Lung microvascular endothelial cell (primary cell): ENCODE measurements around the gene MYO19. TPM values are rescaled to one million over a fixed set of nuclear protein-coding genes. Genes with fewer than 3 reads are reported as not detected.
A peak's percentile ranks its signal among the peaks of the same experiment; 100 is the strongest.
"Not testable (repeated sequence)": the region's sequence is repeated elsewhere in the genome, so short reads cannot be mapped to it uniquely, and the experiment has no call there.

Experiments used
- DNase-seq, 2 donors: peaks; one replicate each; pipeline versions ENCODE4 v3.0.0 to v3.0.0-alpha.2; 2010; ENCODE audit warnings: low read depth in 2 of 2
- total RNA-seq: library from RNA; depleted of rRNA; stranded (reverse); fragments of >200 nt; gene quantifications from 2 replicates; pipeline ENCODE4 v1.2.1, GENCODE V29; 2014

MYO19 gene
- total RNA-seq, 1 donor from 2014 or later, result 33.3 TPM

DNA sequence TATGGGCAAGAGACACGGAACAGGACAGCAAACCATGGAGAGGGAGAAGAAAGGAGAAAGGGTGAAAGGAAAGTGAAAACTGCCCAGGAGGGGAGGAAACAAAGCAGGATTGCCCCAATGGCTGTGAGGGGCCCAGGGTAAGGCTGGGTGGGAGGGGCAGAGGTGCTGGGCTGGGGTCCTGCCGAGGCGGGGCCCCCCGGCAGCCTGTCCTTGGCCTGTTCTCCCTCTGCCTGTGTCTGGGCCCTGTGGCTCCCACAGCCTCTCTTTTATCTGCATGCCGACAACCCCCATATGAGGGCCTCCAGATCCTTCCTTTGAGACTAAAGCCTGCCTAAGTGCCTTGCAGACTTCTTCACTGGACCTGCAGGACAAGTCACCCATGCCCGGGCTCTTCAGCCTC, 32.7 kb downstream of the MYO19 start:
- no peak for DNase-seq

DNA sequence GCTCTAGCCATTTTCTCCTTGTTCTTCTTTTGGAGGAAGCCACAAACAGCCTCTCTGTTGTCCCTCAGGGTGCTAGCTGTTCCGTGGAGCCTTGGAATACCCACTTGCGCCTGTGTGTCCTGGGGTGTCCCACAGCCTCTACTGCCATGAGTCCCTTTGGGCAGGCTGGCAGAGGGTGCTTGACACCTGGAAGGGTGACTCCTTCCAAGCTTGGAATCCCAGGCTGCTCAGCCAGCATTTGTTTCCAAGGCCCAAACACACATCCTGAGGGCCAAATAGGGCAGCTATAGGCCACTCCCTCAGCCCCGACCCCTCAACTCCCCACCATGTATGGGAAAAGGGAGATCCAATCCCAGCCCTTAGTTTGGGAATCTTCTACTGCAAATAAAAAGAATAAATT, 33.3 kb downstream of the MYO19 start:
- no peak for DNase-seq

DNA sequence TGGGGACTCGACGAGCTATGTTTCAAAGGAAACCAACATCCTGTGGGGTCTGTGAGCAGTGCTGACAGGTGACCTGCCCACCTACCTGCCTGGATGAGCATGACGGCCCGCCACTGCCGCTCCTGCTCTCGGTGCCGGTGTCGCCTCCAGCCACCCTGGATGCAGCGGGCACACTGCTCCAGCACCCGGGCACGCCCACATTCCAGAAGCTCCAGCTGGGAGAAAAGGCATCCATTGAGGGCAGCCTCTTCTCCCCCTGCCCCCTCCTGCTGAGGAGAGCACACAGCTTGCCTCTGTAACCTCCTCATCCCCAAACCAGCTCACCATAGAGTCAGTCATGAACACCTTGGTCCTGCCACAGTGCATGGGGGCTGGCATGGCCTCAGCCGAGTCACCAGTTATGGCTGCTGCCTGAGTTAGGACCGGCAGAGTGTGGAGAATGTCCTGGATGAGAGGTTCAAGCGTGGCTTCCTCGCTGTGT, 33.9 kb downstream of the MYO19 start:
- DNase-seq, result no peak

DNA sequence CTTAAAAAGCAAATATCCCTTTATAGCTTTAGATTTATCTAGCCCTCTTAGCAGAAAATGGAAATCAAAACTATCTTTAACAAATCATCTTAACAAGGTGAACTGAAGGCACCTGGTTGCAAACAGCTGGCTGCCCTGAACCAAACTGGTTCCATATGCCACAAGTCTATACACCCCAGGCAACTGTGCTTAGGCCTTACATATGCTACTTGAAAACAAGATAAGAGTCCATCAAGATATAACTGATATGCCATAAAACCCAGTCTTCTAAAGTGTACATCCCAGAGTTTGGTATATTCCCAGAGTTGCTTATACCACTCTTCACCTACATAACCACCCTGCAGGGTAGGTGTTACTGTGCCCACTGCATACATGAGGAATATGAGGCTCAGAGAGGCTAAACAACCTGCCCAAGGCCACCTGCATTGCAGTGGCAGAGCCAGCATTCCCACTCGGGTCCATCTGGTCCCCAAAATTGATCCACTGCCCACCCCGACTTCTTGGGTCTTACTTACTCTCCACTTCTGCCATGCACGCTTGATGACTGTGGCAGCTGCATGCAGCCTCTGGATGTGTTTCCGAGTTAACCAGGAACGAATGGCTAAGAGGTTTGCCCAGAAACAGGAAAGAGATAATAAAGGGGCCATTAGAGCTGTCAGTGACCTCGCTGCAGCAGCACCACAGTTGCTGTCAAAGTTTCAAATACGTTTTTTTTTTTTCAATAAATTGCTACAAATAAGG, 35.9 kb downstream of the MYO19 start:
- DNase-seq, result no peak

DNA sequence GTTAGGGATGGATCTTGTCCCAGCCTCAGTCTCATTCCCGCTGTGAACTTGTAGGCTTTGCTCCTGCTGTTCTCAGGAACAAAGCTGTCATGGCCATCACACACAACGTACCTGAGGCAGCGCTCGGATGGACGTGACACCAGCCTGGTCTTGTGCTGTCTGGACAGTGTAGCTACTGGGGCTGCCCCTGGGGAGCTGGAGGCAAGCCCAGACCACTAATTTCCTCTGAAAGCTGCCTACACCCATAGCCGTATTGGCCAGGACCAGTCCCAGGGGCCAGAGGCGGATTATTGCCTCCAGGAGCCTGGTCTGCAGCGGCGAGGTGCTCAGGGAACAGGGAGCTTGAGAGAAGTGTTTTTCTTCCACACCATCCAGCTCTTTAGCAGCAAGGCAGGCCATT, 36.5 kb downstream of the MYO19 start:
- no peak for DNase-seq

DNA sequence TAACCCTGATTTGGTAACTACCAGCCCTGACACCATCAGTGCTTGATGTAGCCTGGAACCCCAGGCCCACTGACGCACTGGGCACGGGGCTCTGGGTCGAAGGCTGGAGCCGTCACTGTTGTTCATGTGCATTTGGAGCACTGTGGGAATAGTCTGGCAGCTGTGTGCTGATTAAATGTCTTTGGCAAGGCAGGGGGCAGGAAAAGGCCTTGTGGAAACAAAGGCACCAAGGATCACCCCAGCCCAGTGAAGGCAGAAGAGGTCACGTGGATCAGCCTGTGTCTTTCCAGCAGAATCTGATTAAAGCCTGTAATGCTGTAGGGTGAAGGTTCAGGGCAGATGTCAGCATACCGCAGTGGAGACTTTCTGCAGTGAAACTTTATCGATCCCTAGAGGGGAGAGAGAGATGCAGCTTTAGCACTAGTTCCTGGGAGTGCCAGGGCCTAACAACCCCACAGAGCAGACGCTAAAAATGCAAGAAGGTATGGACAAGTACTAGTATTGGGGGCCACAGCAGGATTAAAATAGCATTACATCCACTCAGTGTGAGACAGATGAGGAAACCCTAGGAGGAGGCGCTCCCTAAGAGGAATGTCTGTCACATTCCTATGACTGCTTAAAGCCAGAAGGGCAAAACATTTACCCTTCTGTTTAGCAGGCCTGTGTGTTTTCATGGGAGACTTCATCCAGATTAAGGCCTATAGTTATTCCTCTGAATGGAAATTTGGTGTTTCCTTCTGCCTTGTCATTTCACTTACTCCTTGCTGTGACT, 38.5 kb downstream of the MYO19 start:
- DNase-seq, result no peak

DNA sequence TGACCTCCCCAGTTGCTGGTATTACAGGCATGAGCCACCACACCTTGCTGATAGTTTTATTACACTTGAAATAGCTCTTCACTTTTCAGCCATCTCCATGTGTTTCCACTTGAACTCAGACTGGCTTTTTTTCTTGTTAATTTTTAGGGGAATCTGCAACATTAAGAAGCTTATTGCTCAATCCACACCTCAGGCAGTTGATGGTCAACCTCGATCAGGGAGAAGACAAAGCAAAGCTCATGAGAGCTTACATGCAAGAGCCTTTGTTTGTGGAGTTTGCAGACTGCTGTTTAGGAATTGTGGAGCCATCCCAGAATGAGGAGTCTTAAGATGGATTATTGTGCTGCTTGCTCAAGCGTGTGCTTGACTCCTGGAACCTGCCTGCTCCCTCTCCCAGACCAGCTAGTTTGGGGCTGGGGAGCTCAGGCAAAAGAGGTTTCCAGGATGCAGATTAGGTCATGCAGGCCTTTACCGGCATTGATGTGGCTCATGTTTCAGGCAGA, 39.5 kb downstream of the MYO19 start:
- no peak for DNase-seq

DNA sequence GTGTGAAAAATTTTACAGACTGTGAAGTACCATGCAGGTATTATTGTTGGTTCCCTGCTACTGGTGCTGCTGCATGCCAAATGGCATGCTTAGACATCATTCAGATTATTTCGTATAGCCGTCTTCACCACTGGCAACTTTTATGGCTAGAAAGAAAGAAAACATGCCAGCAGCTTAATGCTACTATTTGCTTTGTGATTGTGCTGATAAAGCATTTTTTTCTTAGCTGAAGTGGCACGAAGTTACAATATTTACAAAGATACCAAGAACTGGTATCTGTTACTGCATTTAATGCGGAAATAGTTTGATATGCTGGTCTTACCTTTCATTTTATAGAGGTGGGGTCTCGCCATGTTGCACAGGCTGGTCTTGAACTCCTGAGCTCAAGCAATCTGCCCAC, 40.0 kb downstream of the MYO19 start:
- DNase-seq, result no peak

DNA sequence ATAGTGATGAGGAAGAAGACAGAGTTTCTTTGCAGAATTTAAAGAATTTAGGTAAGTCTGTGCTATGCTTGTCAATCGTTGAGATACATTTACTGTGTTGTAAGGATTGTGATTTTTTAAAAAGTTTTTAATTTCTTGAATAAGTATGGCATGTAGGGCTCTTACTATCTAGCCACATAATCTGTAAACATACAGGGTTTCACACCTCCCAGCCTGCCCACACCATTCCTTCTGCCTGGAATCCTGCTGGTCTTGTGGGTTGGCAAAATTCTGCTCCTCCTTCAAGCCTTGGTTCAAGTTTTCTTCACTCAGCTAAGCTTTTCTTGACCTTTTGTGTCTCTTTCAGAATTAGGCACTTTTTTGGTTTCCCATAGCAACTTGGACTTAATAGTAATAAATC, 40.7 kb downstream of the MYO19 start:
- DNase-seq, result no peak

DNA sequence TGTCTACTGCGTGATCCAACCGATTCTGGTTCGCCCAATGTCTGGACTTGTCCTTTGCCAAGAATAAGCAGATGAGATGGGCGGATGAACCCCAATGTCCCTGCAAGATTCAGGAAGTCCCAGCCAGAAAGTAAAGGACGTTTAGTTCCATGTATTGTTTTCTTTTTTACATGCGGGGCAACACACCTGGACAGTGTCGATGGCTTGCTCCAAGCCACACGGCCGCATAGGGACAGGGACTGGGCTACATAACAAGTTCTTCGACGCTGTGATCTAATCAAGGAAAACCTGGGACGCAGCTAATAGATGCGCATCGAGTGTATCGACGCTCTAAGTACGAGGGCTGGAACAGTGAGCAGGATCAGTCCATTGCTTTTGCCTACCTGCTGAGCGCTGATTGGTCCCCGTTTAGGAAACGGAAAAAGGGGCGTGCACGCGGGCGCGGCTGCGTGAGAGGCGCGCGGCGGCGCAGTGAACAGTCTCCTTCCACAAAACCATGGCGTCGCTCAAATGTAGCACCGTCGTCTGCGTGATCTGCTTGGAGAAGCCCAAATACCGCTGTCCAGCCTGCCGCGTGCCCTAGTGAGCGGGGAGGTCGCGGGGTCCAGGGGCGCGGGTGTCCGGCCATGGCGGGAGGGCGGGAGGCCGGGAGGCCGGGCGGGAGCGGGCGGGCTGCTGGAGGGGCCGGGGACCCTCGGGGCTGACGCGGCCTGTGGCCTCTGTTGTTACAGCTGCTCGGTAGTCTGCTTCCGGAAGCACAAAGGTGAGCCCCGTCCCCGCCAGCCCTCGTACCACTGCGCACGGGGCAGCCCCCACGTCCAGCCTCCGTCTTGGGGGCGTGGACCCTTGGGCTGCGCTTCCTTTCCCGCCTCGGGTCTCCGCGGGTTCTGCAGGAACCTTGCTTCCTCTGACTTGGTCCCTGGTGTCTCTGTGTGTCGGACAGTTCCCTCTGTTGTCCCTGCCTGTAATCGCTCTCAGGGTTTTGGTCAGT, 48.2 kb downstream of the MYO19 start, which contains the start of gene ZNHIT3:
Gene ZNHIT3, plus strand, starts transcription at position 478 of the 991 bp plus-strand sequence. Its CDS starts 19 bp downstream, at position 497.
- DNase-seq, result peak; percentile 96

DNA sequence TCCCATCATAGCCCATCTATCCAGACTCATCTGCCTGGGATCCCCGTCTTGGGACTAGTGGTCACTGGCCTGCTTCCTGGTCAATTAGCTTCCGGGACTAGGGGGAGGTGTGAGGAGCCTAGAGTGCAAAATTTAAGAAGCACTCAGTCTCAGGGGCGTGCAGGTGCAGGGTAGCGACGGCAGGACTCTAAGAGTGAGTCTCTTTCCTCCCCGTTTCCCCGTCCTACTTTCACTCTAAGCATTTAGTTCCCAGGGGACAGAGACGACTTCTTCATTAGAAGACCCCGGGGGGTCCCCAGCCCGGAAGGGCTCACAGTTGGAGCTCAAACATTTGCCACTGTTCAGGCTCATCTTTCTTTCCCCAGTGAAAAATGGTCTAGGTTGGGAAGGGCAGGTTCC, 48.9 kb downstream of the MYO19 start:
- DNase-seq, result no peak

DNA sequence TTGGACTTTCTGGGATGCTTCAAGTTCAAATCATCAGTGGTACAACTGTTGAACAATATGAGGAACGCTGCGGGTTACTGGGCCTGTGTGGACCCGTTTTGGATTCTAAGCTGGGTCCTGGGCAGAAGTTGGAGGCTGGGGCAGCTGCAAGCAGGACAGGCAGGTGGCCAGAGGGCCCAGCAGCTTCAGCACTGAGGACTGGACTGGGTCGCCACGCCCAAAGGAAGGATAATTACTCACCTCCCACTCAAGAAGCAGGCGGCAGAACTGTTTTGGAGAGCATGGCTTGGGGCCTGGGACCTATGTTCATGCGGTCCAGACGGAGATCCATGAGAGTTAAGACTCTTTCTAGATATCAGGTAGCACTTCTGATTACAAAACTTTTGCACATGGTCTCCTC, 49.6 kb downstream of the MYO19 start:
- no peak for DNase-seq

DNA sequence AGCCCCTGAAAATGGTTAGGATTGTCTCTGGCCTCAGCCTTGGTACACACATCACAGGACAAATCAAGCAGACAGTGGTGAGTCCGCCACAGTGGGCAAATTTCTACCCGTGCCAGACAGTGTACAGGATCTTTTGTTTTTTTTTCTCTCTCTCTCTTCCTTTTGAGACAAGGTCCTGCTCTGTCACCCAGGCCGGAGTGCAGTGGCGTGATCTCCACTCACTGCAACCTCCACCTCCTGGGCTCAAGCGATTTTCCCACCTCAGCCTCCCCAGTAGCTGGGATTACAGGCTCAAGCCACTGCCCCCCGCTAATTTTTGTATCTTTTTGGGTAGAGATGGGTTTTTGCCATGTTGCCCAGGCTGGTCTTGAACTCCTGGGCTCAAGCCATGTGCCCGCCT, 50.6 kb downstream of the MYO19 start:
- DNase-seq, result not testable (repeated sequence)

DNA sequence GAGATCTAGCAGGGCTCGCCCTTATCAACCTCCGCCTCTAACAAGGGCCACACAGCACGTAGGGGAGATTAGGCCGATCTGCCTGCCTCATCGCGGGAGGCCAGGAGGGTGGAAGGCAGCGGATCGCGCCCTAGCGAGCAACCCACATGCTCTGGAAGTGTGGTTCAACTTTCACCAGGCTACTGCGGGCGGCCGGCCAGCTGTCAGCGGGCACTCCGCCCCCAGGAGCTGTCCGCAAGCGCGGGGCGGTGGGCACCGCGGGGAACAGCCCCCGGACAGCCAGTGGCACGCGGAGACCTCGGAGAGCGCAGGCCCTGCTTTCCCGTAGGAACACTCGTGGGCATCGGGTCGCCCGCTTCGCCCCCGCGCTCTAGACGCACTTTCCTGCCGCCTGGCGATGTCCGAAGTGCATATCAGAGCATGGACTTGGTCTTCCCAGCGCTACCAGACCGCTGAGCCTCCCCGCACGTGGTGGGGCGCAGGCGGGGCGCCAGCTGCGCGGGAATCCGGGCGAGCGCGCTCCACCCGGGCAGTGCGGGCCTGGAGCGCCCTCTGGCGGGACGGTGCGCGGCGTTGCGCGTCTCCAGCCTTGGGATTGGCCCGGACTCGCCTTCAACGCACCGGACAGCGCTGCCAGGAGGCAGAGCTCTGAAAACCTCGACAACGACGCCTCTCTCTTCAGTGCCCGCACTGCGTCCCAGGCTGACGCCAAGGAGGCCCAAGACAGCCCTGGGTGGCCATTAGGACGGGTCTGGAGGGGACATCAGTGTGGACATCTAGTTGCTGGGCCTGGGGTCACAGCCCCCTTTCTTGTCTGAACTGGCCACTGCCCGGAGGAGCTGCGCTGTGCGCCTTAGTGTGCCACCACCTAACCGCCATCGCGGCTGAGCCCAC, 51.8 kb downstream of the MYO19 start:
- DNase-seq, result peak; percentile 82 to 88

DNA sequence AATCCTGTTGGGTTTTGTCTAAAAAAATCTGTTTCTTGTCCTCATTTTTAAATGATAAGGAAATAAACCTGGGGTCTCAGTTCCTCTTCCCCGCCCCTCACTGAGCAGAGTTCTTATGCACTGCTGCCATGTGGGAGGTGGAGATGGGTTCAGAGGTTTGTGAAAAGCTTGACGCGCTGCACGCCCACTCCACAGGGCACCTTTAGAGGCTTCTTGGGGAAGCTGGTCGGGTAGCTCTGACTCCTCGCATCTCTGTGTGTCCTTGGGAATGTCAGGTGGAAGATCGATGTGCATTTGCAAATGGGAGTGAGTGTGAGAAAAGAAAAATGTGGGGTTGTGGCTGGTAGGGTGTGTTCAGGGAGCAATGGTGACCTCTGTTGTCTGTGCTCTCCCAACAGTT, 52.8 kb downstream of the MYO19 start:
- DNase-seq, result no peak

DNA sequence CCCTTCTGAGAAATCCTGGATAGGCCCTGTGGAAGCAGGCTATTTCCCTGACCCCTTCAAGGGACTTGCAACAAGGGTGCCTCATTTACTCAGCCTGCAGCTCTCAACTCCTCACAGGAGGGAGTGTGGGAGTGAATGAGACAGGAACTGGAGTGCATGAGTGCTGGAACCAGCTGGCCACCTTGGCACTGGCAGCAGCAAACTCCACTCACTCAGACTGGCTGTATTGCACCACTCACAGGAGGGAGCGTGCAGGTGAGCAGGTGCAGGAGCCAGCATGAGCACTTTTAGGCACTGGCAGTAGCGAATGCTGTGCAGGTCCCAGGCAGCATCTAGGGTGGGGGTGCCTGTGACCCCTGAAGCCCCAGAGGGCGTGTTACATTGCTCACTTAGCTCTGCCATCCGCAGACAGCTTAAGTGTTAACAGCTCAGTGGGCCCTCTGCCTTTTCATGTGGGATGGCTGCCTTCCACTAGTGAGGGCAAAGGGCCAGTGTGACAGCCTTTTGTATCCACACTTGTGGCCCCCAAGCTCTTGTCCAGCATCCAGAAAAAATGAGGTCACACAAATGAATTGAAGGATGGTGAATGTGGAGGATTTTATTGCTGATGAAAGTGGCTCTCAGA, 59.2 kb downstream of the MYO19 start:
- DNase-seq, result no peak

DNA sequence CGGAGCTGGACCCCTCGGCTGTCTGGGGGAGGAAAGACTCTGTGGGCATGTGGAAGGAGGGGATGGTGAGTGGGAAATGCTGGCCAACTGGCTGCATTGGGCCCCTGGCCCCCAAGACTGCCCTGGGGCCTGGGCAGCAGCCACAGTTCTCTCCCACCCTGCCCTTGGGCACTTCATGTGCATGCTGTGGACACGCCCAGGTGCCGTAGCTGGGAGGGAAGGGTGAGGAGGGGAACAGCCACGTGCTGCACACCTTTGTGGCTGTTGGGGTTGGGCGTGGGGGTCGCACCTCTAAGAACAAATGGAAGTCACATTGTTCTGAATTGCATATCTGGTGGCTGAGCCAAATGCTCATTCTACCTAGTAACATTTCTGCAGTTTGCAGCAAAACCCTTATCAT, 60.1 kb downstream of the MYO19 start:
- no peak for DNase-seq

DNA sequence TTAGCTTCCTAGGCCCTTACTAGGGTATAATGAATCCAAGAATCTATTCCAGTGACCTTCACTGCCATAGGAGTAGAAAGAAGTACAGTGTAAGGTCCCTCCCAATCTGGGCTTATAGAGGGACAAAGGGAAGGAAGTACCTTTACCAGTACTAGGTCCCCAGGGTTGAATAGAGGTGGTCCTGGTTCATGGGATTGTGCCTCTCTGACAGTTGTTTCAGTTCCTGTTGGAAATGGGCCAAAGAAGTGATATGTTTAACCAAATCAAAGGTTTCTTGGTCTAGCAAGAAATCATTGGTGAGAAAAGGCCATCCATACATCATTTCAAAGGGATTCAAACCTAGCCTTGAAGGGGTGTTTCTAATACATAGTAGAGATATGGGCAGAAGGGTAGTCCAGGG, 64.2 kb downstream of the MYO19 start:
- no peak for DNase-seq

DNA sequence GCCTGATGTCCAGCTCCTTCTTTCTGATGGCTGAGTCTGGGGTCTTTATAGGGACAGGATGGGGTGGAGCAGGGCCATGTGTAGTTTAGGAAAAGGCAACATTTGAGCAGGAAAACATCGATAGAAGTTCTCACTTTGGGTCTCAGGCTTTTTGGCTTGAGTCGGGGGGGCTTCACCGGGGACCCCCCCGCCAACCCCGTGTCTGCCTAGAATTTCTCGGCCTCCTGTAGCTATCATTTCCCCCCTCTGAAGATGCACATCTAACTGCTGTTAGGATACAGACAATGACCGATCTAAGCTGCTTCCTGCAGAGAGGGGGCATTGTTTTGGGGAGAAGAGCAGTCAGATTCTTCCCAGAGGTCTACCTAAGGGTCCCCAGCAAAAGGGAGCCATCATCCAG, 64.9 kb downstream of the MYO19 start:
- DNase-seq, result no peak
